H1 (cell line): Measurements from ENCODE around the gene TP63. TPM values are rescaled to one million over a fixed set of nuclear protein-coding genes. Genes with fewer than 3 reads are reported as not detected.

ENCODE experiments used
- BACH1 ChIP-seq: IDR thresholded peaks from 2 replicates; pipeline ENCODE4 v1.6.1; 2012; ENCODE audit warnings: low read length, improper control_type of control experiment
- CBX8 ChIP-seq: fragments of 300-800, 300-1000 bp; sonication (generic); IDR thresholded peaks from 2 replicates; pipeline ENCODE4 v1.7.1; 2016; ENCODE audit warnings: low read depth, low read length, borderline replicate concordance
- EP300 ChIP-seq, 2 experiments: IDR thresholded peaks; 1 replicate in 1 of 2; 2 replicates in 1 of 2; pipeline ENCODE4 v1.6.1; 2011 to 2012; ENCODE audit warnings: low read depth in 2 of 2, low read length in 2 of 2, mild to moderate bottlenecking in 2 of 2, borderline replicate concordance in 1 of 2, inconsistent platforms in 1 of 2, moderate library complexity in 1 of 2
- KDM4A ChIP-seq: IDR thresholded peaks from one replicate; pipeline ENCODE4 v1.7.1; 2012; ENCODE audit warnings: low read depth, mild to moderate bottlenecking, moderate library complexity, low read length, inconsistent platforms; ENCODE audit not compliant: severe bottlenecking
- NANOG ChIP-seq: IDR thresholded peaks from 2 replicates; pipeline ENCODE4 v1.6.1; 2011; ENCODE audit warnings: low read length, low read depth, mild to moderate bottlenecking, inconsistent platforms; ENCODE audit not compliant: insufficient read depth, poor library complexity, severe bottlenecking
- RAD21 ChIP-seq, 2 experiments: IDR thresholded peaks in 1 of 2; conservative IDR thresholded peaks in 1 of 2; 2 replicates each; pipeline ENCODE4 v1.6.1; 2011; ENCODE audit warnings: low read depth in 2 of 2, low read length in 2 of 2, improper control_type of control experiment in 1 of 2, inconsistent platforms in 1 of 2, mild to moderate bottlenecking in 1 of 2, moderate library complexity in 1 of 2
- RBBP5 ChIP-seq: IDR thresholded peaks from 2 replicates; pipeline ENCODE4 v1.7.1; 2012; ENCODE audit warnings: low read depth, mild to moderate bottlenecking, inconsistent platforms, low read length, moderate library complexity, borderline replicate concordance
- SP1 ChIP-seq: IDR thresholded peaks from 2 replicates; pipeline ENCODE4 v1.6.1; 2011; ENCODE audit warnings: low read depth, low read length
- polyA plus RNA-seq, 7 experiments: library from polyadenylated mRNA; depleted of rRNA in 3 of 7; stranded (reverse) in 5 of 7; unstranded in 2 of 7; fragments of >200 nt in 5 of 7; fragments of 200-250 nt in 2 of 7; gene quantifications; 1 replicate in 5 of 7; 2 replicates in 1 of 7; 4 replicates in 1 of 7; pipeline versions ENCODE4 v1.2.1 to v1.2.3, GENCODE V29; 2011 to 2013; ENCODE audit warnings: missing spikeins in 2 of 7, mixed read lengths in 2 of 7
- total RNA-seq: library from RNA; stranded (reverse); fragmentation: NEBNext Ultra II Directional; extraction: Animal tissue kit (Norgen Biotek cat#: 25700); gene quantifications from 2 replicates; pipeline ENCODE4 v1.2.1, GENCODE V29; 2021

Gene TP63
- total and polyA plus RNA-seq, 2 of the 8 experiments (the other 6 are each of a cell fraction or from before 2014, with no cell fraction given): not detected

GRCh38 chr3:189868061-189868460 lies 236.9 kb downstream of the TP63 start (continued):
- TF ChIP-seq RAD21 (IDR thresholded peaks at IDR 0.05 in 1 of 2, conservative IDR thresholded peaks at IDR 0.05 in 1 of 2; ENCODE audit: low read depth in 2 of 2, low read length in 2 of 2) (no peak), KDM4A (no peak), CBX8 (no peak), EP300 (IDR thresholded peaks at IDR 0.05; ENCODE audit: borderline replicate concordance in 1 of 2, low read depth in 2 of 2, low read length in 2 of 2) (no peak), BACH1 (no peak), RBBP5 (no peak), NANOG (no peak), SP1 (no peak)
- TF ChIP-seq, all 59 proteins: peak for 0
